ENCODE data around the gene POPDC3.

The POPDC3 gene

DNA sequence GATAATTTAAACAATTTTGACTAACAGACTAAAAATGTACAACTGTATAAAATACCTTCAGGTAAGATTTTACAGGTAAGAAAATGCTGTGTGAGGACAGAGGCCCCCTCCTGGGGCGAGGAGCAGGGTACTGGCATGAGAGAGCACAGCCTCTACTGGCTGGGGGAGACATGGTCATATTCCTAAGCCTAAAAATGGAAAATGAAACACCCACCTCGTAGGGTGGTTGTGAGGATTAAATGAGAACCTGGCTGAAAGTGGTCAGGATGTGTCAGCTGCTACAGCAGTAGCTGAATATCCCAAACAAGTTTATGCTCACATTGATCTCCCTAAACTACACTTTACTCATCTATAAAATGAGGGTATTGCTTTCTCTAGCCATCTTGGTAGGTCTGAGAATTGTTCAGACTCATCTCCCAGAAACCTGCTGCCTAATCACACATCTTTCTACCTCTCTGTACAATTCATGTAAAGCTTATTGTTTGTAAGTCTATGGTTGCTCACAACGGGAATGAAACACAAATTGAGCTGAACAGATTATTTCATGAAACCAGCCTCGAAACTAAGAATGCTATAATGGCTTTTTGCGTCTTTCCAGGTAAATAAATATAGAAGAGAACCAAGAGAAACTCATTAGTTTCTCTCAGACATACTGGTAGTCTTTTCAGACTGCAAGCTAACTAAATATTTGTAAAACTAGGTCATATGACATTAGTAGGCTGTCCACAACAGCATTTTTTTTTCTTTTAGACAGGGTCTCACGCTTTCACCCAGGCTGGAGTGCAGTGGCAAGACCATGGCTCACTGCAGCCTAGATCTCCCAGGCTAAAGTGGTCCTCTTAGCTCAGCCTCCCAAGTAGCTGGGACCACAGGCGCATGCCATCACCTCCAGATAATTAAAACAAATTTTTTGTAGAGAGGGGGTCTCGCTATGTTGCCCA, 69.6 kb downstream of the POPDC3 start:
- no peak for DNase-seq (ENCODE audit: low read depth)
- no peak overlapping the region for H3K4me3 ChIP-seq (ENCODE audit: low read depth, low read length)

DNA sequence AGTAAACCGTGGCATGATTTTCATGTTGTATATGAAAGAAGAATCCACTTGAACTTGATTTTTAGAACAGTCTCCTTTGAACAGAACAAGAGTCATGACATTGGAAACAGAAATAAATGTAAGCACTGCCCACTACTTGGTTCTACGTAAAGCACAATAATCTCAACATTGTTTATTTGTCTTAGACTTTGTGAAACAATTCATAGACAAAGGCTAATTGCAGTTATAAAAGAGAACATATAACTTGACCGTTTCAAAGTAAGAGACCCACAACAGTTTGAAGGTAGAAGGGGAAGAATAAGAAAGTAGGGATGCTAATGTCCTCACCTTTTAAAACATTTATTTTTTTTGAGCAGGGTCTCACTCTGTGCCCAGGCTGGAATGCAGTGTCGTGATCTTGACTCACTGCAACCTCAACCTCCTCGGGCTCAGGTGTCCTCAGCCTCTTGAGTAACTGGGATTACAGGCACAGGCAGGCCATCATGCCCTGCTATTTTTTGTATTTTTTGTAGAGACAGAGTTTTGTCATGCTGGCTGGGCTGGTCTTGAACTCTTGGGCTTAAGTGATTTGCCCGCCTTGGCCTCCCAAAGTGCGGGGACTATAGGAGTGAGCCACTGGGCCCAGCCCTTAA, 71.1 kb downstream of the POPDC3 start:
- no peak for DNase-seq (ENCODE audit: low read depth)
- H3K4me3 ChIP-seq (ENCODE audit: low read depth, low read length), result no peak overlapping the region
